ENCODE data around the gene BMPR2.

- TF ChIP-seq CTCF (IDR thresholded peaks at IDR 0.05; ENCODE audit: low read depth, low read length, poor library complexity, severe bottlenecking) (no peak), EZH2phosphoT487 (IDR thresholded peaks at IDR 0.05; ENCODE audit: borderline replicate concordance, low read length) (no peak)
Observed at GRCh38 chr2:202479090-202479489, 103.0 kb downstream of the BMPR2 start.

Data from DOHH2 (cell line).